GM19395 (cell line): ENCODE measurements around the gene CLSTN1.
"Not testable (repeated sequence)": the region's sequence is repeated elsewhere in the genome, so short reads cannot be mapped to it uniquely, and the experiment has no call there.

ENCODE experiments used
- ATAC-seq: cut with Tn5 transposase; IDR thresholded peaks from one replicate; pipeline ENCODE4 v1.9.1; 2021; ENCODE audit warnings: mild to moderate bottlenecking, moderate library complexity; ENCODE audit not compliant: unreplicated experiment

Gene CLSTN1

DNA sequence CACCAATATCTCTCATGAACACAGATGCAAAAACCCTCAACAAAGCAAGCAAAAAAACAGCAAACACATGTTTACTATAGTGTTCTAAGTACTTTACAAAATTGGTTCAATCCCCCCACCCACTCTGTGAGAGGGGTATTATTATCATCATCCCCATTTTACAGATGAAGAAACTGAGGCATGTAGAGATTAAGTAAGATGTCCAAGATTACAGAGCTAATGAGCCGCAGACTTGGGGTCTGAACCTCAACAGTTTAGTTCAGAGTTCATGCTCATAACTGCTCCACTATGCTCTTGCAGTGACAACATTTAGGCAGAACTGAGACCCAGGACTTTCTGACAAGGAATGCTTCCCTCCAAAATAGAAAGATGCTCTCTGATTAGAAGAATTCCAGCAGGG is 21.9 kb downstream of the CLSTN1 start:
- ATAC-seq, result no peak

DNA sequence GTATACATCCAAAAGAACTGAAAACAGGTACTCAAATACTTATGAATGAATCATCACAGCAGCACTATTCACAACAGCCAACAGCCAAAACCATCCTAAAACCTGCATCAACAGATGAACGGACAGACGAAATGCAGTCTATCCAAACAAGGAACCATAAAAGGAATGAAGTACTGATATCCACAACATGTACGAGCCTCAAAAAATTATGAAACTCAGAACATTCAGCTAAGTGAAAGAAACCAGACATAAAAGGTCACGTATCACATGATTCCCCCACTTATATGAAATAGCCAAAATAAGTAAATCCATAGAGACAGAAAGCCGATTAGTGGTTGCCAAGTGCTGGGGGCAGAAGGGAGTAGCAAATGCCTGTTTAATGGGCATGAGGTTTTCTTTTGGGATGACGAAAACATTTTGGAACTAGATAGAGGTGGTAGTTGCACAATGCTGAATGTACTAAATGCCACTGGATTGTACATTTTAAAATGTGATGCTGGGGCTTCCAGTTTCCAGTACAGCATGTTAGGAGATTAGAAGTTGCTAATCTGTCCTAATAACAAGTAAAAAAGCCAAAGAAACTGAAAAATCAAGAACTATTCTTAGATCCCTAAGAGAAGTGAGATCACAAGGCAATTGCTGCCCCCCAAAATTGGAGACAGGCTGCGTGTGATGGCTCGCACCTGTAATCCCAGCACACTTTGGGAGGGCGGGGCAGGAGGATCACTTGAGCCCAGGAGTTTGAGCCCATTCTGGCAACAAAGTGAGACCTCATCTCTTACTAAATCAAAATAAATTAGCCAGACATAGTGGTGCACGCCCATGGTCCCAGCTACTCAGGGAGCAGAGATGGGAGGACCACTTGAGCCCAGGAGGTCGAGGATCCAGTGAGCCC is 25.3 kb downstream of the CLSTN1 start:
- no peak for ATAC-seq

DNA sequence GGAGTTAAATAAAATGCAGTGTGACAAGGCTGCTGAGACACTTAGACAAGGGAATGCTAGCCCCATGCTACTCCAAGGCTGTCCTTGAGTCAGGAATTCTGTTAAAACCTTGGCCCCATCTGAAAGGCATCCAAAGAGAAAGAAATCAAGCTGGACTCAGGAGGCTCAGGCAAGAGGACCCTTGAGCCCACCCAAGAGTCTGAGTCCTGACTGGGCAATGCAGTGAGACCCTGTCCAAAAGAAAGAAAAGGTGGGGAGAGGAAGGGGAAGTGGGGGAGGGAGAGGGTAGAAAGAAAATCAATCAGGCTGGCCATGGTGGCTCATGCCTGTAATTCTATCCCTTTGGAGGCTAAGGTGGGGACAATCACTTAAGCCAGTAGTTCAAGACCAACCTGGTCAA is 26.7 kb downstream of the CLSTN1 start:
- no peak for ATAC-seq

DNA sequence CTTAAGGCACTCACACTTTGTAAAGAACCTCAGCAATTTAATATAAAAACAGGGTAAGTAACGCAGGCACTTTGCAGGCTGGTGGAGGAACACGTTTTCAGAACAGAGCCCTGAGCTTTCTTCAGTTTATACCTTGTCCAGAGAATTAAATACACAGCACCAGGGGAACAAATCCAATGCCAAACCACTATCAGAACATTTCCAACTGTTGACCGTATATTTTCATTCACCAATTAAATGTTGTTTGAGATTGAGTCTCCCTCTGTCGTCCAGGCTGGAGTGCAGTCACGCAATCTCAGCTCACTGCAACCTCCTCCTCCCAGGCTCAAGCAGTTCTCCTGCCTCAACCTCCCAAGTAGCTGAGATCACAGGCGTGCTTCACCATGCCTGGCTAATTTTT is 29.7 kb downstream of the CLSTN1 start:
- ATAC-seq, result no peak

DNA sequence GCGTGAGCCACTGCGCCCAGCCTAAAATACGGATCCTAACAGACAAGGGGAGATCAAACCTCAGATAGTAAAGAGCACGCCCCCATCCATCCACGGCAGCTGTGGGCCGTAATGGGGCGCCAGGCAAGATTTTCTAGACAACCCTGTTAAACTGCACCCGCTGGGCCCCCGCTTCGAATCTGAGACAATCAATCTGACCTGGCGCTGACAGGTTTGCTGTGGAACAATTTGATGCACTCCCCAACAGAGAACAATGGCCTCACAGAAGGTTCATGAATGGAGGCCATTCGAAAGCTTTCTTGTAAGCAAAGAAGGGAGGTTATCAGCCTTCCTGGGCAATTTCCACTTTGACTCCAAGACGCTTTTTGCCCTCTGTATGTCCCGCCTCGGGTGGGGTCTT is 30.5 kb downstream of the CLSTN1 start:
- ATAC-seq, result no peak

DNA sequence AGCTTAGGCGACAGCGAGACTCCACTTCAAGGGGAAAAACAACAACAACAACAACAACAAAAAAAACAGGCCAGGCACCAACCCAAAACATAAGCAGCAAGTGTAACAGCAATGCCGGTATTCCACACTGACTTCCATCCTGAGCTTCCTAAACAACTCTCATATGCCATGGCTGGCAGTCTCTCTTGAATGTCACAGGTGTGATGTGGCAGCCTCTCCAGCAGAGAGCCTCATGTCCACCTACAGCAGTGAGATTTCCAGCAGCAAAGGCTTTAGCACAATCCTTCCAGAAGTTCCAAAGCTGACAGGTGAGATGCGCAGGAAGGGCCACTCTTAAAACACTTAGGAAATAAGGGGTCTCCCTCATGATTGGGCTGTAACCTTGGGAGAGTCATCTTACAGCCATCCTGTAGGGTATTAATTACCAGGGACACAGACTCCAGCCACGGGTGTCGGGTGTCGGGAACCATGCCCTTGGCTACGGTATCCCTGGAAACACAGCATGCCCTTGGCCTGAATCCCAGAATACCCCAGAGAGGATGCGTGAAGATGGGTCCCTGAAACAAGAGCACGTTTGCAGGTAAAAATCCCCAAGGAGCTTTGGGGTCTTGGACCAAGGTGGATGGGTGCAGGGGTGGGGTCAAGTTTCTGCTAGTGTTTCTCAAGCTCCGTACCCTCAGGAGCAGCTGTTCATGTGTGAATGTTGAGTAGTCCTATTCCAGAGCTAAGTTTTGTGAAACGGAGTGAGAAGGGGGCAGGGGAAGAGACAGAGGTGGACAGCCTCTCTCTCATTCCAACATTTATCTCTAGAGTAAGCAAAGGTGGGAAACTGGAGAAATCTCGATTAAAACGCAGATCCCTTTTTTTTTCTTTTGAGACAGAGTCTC is 31.4 kb downstream of the CLSTN1 start:
- ATAC-seq, result no peak

DNA sequence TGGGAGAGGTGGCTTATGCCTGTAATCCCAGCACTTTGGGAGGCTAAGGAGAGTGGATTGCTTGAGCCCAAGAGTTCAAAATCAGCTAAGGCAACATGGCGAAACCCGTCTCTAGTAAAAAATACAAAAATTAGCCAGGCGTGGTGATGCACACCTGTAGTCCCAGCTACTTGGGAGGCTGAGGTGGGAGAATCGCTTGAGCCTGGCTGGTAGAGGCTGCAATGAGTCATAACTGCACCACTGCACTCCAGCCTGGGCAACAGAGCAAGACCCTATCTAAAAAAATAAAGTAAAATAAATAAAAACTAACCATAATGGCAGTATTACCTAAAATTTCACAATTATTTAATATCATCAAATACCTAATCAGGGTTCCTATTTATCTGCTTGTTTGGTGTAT is 34.1 kb downstream of the CLSTN1 start:
- not testable (repeated sequence) for ATAC-seq

DNA sequence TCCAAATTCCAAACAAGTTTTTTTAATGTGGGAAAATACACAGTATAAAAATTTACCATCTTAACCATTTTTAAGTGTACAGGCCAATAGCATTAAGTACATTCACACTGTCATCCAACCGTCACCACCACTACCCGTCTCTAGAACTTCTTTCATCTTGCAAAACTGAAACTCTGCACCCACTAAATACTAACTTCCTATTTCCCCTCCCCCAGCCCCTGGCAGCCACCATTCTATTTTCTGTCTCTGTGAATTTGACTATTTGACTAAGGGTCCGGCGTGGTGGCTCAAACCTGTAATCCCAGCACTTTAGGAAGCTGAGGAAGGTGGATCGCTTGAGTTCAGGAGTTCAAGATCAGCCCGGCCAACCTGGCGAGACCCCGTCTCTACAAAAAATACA is 36.1 kb downstream of the CLSTN1 start:
- no peak for ATAC-seq

DNA sequence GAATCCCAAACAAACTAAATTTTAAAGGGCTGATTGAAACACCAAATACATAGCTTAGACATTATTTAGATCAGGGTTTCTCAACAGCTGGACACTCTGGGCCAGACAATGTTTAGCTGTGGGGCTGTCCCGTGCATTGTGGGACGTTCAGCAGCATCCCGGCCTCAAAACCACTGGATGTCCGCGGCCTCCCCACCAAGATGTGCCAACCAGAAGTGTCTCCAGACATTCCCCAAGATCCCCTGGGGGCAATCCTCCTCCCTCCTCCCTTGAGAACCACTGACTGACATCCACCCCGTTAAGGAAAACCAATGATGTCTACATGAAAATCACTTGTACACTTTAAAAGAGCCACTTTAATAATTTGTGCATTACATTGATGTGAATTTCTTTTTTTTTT is 38.4 kb downstream of the CLSTN1 start:
- ATAC-seq, result no peak

DNA sequence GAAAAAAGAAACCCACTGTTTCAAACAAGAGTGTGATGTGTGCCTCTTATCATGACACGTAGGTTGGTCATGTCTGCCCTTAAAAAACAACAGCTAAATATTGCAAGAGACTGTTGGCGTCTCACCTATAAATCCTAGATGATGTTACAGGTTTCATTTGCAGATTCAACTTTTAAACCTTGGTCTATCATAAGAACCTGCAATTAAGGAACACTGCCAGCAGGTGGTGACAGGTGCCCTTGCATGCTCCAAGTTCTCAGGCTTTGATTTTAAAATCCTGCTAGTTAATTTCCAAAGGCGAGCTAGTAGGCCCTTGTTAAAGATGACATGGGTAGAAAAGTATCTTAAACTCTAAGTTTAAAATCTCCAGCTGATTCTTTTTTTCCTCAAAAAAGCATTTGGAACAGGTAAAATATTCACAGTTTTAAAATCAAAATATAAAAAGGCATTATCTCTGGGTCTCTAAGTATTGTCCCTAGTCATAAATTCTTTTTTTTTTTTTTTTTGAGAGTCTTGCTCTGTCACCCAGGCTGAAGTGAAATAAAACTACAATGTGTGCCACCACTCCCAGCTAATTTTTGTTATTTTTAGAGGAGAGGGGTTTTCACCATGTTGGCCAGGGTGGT is 39.1 kb downstream of the CLSTN1 start:
- no peak for ATAC-seq

DNA sequence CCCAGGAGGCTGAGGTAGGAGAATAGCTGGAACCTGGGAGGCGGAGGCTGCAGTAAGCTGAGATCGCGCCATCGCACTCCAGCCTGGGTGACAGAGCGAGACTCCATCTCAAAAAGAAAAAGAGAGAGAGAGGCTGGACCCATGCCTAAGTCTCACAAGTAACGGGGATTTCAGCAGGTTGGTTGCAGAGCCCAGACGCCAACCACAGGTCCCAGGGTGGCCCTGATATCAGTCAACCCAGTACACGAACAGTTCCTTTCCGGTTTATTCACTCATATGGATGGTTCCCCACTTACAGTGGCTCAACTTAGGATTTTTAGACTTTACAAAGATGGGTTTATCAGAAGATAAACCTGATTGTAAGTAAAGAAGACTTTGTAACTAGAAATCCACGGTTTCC is 40.9 kb downstream of the CLSTN1 start:
- no peak for ATAC-seq

DNA sequence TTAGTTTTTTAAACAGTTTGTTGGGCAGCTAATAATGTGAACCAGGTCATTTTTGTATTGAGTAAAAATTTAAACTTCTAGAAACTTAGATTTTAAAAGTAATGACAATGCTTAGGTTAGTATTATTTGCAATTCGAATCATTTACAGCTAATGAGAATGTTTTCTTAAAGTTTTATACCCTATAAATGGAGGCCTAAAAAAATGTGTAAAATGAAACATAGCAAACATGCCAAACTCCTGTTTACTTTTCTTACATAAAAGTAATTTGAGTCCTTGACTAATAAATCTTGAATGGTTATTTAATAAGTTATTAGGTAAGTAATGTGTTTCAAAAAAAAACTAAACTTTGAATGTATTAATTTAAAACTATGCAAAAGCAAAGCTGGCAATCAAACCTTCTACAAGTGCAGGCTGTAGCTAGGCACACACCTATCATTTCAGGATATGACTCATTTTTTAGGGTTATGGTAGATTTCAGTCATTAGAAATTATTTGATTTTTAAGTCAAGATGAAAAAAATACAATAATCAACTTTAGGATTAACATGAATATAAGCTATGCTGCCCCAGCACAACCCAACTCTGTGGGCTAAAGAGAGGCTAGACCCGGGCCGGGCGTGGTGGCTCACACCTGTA is 41.5 kb downstream of the CLSTN1 start:
- ATAC-seq, result no peak

DNA sequence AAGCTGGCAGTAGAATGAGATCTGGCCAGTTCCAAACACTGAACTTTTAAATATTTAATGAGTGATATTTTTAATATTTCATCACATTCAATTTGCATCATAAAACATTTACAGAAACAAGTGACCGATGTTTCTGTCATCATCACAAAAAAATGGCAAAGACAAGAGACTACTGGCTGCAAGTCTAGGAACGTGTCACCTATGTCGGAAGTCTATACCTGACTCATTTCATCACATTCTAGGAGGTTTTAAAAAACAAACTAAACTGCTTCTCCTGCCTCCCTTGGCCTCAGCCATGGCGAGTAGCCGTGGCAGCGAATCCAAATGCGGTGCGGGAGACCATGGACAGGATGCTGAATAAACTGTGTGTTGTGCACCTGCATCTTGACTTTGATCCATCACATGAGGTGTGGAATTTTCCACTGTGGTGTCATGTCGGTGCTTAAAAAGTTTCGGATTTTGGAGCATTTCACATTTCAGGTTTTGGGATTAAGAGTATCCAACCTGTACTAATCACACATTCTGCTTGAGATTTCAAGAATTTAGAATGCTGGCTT is 43.1 kb downstream of the CLSTN1 start:
- ATAC-seq, result no peak

DNA sequence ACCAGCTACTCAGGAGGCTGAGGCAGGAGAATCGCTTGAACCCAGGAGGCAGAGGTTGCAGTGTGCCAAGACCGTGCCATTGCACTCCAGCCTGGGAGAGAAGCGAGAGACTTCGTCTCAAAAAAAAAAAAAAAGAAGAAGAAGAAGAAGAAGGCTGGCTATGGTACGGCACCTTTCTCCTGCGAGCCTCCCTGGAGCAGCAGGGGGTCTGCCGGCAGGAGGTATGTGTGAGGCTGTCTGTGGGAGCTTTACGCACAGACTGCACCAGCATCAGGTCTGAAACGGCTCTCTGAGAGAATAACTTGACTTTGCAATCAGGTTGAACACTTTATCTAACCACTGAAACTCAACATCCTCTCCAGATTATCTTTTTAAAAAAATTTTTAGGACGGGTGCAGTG is 44.9 kb downstream of the CLSTN1 start:
- no peak for ATAC-seq

DNA sequence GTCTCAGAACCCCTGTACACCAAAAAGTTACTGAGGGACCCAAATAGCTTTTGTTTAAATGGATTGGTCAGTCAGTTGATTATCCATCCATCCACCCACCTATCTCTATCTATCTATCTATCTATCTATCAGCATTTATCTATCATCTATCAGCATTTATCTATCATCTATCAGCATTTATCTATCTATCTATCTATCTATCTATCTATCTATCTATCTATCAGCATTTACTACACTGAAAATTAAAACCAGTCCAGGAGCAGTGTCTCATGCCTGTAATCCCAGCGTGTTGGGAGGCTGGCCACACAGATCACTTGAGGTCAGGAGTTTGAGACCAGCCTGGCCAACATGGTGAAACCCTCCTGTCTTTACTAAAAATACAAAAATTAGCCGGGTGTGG is 47.1 kb downstream of the CLSTN1 start:
- no peak for ATAC-seq

DNA sequence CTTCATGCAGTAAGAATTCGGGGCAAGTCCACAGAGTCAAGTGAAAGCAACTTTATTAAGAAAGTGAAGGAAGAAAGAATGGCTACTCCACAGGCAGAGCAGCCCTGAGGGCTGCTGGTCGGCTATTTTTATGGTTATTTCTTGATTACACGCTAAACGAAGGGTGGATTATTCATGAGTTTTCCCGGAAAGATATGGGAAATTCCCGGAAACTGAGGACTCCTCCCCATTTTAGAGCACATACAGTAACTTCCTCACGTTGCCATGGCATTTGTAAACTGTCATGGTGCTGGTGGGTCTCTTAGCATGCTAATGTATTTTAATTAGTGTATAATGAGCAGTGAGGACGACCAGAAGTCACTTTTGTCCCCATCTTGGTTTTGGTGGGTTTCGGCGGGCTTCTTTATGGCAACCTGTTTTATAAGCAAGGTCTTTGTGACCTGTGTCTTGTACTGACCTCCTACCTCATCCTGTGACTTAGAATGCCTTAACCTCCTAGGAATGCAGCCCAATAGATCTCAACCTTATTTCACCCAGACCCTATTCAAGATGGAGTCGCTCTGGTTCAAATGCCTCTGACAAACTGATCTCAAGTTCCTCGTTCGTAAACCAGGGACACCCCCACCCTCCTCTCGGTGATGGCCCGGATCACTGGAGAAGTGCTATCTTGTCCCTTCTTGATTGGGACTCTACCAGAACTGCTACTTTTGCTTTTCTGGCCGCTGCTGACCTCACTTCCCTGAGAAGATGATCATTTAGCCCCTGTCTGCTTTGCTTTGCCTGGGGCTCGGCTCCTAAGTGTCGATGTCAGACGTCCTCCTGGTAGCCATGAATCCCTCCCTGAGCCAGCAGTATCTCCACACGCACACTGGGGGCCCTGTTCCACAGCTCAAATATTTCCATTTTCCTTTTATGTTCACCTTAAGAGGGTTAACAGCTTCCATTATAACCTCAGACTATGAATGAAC is 48.8 kb downstream of the CLSTN1 start:
- ATAC-seq, result no peak

DNA sequence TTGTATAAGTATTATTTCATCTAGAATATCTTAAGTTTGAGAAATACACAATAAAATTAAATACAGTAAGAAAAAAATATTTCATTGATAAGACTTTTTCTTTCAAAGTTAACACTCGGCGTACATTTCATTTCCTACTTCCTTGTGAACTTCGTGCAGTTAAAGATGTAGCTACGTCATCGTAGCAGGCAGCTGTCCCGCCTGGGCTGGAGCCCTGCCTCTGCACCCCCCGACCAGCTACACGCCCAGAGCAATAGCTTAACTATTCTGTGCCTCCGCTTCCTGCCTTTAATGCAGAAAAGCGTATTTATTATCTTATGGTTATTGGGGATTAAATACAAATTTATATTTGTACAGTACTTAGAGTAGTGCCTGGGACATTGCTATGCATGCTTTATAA is 53.5 kb downstream of the CLSTN1 start:
- no peak for ATAC-seq

DNA sequence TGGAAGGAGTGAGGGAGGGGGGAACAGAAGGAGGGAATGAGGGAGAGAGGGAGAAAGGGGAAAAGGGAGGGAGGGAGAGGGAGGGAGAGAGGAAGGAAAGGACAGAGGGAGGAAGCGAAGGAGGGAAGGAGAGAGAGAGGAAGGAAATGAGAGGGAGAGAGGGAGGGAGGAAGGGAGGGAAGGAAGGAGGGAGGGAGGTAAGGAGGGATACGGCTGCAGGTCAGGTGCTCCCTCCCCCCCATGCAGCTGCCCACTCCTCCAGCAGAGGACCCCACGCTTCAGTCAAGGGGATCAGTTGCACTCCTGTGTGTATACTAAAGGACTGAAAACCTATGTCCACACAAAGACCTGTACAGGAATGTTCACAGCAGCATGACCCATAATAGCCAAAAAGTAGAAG is 54.8 kb downstream of the CLSTN1 start:
- no peak for ATAC-seq

DNA sequence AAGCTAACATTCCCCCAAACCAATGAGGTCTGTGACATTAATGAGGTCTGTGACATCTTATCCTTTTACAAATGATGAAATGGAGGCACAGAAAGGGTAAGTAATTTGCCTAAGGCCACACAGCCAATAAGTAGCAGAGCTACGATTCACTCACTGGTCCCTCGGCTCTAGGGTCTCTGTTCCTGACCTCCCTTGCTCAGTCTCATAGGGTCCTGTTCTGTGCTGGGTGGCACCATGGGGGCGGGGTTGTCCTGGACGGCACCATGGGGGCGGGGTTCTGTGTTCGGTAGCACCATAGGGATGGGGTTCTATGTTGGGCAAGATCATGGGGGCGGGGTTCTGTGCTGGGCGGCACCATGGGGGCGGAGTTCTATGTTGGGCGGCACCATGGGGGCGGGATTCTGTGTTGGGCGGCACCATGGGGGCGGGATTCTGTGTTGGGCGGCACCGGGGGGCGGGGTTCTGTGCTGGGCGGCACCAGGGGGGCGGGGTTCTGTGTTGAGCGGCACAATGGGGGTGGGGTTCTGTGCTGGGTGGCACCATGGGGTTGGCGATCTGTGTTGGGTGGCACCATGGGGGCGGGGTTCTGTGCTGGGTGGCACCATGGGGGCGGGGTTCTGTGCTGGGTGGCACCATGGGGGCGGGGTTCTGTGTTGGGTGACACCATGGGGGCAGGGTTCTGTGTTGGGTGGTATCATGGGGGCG is 55.6 kb downstream of the CLSTN1 start:
- ATAC-seq, result no peak
